ENCODE data around the gene OR8J3. TPM values are rescaled to one million over a fixed set of nuclear protein-coding genes. Genes with fewer than 3 reads are reported as not detected.

OR8J3 gene
- total and polyA plus RNA-seq, 11 donors, result not detected

- Histone ChIP-seq H3K27ac (no peak overlapping the region), H3K4me3 (no peak overlapping the region), H3K36me3 (no peaks in the 10 kb centered on the region), H3K4me1 (no peaks in the 10 kb centered on the region), H3K9me3 (peaks cover 0 to 4% (median 0%) of the 10 kb centered on the region in 12 donors), H3K27me3 (no peaks in the 10 kb centered on the region)
- ATAC-seq (no peak), DNase-seq (no peak)
- 68 to 81% (median 76%) methylated on average over 3 of the region's 3 CpGs for WGBS, 4 donors
- intact Hi-C loops (cut with DNase I), result no loop called here
- TF ChIP-seq POLR2A (IDR thresholded peaks at IDR 0.05) (no peak), CTCF (IDR thresholded peaks at IDR 0.05) (no peak)
Measured at GRCh38 chr11:56089697-56090096, 50.3 kb downstream of the OR8J3 start.

Other genes with a start within 250 kb of the OR8J3 start
- gene OR5W2, start 225.6 kb downstream of the OR8J3 start, total RNA-seq, result not detected
- gene OR5W2, start 225.6 kb downstream of the OR8J3 start, polyA plus RNA-seq, result not detected
- not detected for gene OR5I1, start 203.8 kb downstream of the OR8J3 start, total RNA-seq
- gene OR5I1, start 203.8 kb downstream of the OR8J3 start, polyA plus RNA-seq, result not detected
- not detected for gene OR10AG1, start 170.3 kb downstream of the OR8J3 start, total RNA-seq
- not detected for gene OR10AG1, start 170.3 kb downstream of the OR8J3 start, polyA plus RNA-seq
- gene OR5F1, start 145.6 kb downstream of the OR8J3 start, total RNA-seq, result not detected
- gene OR5F1, start 145.6 kb downstream of the OR8J3 start, polyA plus RNA-seq, result not detected
- gene OR5AS1, start 112.5 kb downstream of the OR8J3 start, total RNA-seq, result not detected
- not detected for gene OR5AS1, start 112.5 kb downstream of the OR8J3 start, polyA plus RNA-seq
- gene OR8I2, start 46.9 kb downstream of the OR8J3 start, total RNA-seq, result not detected
- gene OR8I2, start 46.9 kb downstream of the OR8J3 start, polyA plus RNA-seq, result not detected
- gene OR8H2, start 36.5 kb downstream of the OR8J3 start, total RNA-seq, result not detected
- gene OR8H2, start 36.5 kb downstream of the OR8J3 start, polyA plus RNA-seq, result not detected
- not detected for gene OR8H3, start 17.8 kb downstream of the OR8J3 start, total RNA-seq
- not detected for gene OR8H3, start 17.8 kb downstream of the OR8J3 start, polyA plus RNA-seq
- gene OR8K5, start 20.1 kb upstream of the OR8J3 start, total RNA-seq, result not detected
- not detected for gene OR8K5, start 20.1 kb upstream of the OR8J3 start, polyA plus RNA-seq
- gene OR5J2, start 36.4 kb upstream of the OR8J3 start, total RNA-seq, result not detected
- not detected for gene OR5J2, start 36.4 kb upstream of the OR8J3 start, polyA plus RNA-seq
- not detected for gene OR5T2, start 94.1 kb upstream of the OR8J3 start, total RNA-seq
- not detected for gene OR5T2, start 94.1 kb upstream of the OR8J3 start, polyA plus RNA-seq
- not detected for gene OR5T3, start 112.1 kb upstream of the OR8J3 start, total RNA-seq
- not detected for gene OR5T3, start 112.1 kb upstream of the OR8J3 start, polyA plus RNA-seq
- gene OR5T1, start 134.0 kb upstream of the OR8J3 start, total RNA-seq, result not detected
- not detected for gene OR5T1, start 134.0 kb upstream of the OR8J3 start, polyA plus RNA-seq
- gene OR8H1, start 152.1 kb upstream of the OR8J3 start, total RNA-seq, result not detected
- not detected for gene OR8H1, start 152.1 kb upstream of the OR8J3 start, polyA plus RNA-seq
- gene OR8K3, start 174.9 kb upstream of the OR8J3 start, total RNA-seq, result not detected
- gene OR8K3, start 174.9 kb upstream of the OR8J3 start, polyA plus RNA-seq, result not detected
- not detected for gene OR8K1, start 205.8 kb upstream of the OR8J3 start, total RNA-seq
- gene OR8K1, start 205.8 kb upstream of the OR8J3 start, polyA plus RNA-seq, result not detected
- gene OR8J1, start 214.1 kb upstream of the OR8J3 start, total RNA-seq, result not detected
- gene OR8J1, start 214.1 kb upstream of the OR8J3 start, polyA plus RNA-seq, result not detected
- not detected for gene OR8U1, start 235.4 kb upstream of the OR8J3 start, total RNA-seq
- not detected for gene OR8U1, start 235.4 kb upstream of the OR8J3 start, polyA plus RNA-seq

Data from heart left ventricle (tissue), 16 donors.